HG02981 (cell line): ENCODE measurements around the gene TCEA2.

ENCODE experiments used
- ATAC-seq: cut with Tn5 transposase; IDR thresholded peaks from one replicate; pipeline ENCODE4 v1.9.1; 2021; ENCODE audit warnings: mild to moderate bottlenecking, moderate library complexity; ENCODE audit not compliant: unreplicated experiment

TCEA2 gene

GRCh38 chr20:64119681-64120341, 56.8 kb downstream of the TCEA2 start:
- no peak for ATAC-seq

GRCh38 chr20:64121586-64121985, 58.6 kb downstream of the TCEA2 start:
- no peak for ATAC-seq
